Ovary (tissue), 3 donors: ENCODE measurements around the gene GRIN3A.

ENCODE experiments used
- CTCF ChIP-seq, 3 donors: fragments of 450-650 bp in 2 of 3; fragments of 200-600 bp in 1 of 3; IDR thresholded peaks; one replicate each; pipeline versions ENCODE4 v1.5.1 to v1.8.0; 2016 to 2022; ENCODE audit warnings: antibody characterized with exemption in 3 of 3, mild to moderate bottlenecking in 1 of 3
- EP300 ChIP-seq: sonication (generic); formaldehyde crosslinking; IDR thresholded peaks from one replicate; pipeline ENCODE4 v1.6.1; 2017; ENCODE audit warnings: antibody characterized with exemption
- POLR2A ChIP-seq: fragments of 450-650 bp; IDR thresholded peaks from one replicate; pipeline ENCODE4 v1.6.1; 2017; ENCODE audit warnings: antibody characterized with exemption, mild to moderate bottlenecking, moderate library complexity
- donor health status: DM: no; HTN: no; CAD: no.

- no peak for TF ChIP-seq CTCF (IDR thresholded peaks at IDR 0.05)
- no peak for TF ChIP-seq EP300
- TF ChIP-seq POLR2A, result no peak
Measured at GRCh38 chr9:101628173-101628572, 110.3 kb downstream of the GRIN3A start.
